OCI-M2 (cell line): ENCODE measurements around the gene PNMT.

Experiments
- DNase-seq: peaks from one replicate; lab custom pipeline; 2025; ENCODE audit not compliant: unreplicated experiment; lab: John Stamatoyannopoulos, UW

PNMT gene

GRCh38 chr17:39669897-39670735, 1.9 kb downstream of the PNMT start:
- DNase-seq, result no peak

DNA sequence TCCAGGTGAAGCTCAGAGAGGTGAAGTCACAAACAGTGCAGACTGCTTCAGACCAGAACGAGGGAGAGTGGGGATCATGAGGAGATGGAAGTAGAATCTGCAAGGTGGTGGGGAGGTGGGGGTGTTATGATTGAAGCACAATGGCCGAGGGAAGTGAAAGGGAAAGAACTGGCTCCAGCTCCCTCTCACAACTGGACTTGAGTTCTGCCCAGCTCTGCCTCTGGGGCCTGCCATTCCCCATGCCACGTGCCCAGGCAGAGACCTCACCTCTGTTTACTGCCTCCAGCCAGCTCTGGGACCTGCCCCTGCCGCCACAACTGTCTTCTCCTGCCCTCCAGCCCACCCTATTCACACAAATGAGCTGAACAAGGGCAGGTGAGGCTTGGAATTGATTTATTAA, 2.5 kb downstream of the PNMT start:
- DNase-seq, result no peak

DNA sequence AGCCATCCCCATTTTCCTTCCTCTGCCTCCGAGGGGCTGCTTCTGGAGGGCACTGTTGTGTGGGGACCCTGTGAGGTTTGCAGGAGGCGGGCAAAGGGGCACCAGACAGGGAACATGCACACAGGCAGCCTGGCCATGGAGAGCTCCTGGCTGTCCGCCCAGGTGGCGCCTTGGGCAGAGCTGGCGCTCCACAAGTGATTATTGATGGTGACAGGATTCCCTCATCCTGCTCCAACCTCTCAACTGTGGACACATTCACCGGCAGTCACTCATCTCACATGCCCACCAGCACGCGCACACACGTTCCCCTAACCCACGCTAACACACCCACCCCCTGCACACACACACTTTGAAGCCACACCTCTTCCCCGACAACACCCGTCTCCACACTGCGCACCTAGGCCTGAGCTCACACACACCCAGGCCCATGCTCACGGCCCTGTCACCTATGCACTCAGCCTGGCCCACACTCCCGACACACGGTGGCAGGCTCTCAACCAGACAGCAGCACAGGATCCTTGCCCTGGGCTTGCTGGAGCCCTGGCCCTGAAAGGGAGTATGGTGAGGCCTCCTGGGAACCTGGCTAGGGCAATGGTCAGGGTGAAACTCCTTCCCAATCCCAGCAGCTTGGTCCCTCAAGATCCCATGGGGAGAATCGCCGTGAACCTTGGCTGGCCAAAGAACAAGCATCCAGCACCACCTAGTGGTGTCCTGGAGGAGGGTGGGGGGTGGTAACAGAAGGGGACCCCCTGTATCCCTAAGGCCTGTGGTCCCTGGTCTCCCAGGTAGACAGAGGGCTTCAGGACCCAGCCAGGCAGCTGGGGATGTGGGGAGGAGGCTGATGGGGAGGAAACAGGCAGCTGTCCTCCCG, 3.6 kb downstream of the PNMT start:
- DNase-seq, result no peak

- no peak for DNase-seq
Observed at GRCh38 chr17:39672522-39673334, 4.5 kb downstream of the PNMT start.

DNA sequence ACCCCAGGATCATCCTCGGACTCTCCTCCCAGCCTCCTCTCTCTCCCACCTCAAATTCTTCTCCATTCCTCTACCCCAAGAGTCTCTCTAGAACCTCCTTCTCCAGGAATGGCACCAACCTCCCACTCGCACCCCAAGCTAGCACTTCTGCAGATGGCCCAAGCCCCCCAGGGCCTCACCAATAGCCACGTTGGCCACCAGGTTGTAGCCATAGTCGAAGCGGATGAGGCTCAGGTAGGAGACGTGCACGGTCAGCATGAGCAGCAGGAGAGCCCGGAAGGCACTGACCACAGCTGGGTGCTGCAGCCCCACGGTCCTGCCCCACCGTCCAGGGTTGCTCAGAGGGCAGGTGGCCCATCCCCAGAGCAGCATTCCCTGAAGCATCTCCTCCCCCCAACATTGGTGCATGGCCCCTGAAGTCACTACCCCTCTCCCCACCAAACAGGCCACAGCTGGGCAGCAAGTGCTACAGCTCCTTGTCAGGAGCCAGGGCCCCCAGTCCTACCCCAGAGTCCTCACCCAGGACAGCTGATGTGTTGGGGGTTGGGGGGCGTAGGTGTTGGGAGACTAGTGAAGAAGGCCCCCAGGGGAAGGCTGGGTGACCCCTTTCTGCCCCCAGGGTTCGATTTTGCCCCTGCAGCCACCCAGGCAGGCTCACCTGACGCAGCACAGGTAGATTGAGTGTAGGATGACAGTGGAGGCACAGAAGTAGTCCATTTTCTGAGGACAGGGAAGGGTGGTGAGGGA, 5.3 kb downstream of the PNMT start:
- DNase-seq, result no peak

DNA sequence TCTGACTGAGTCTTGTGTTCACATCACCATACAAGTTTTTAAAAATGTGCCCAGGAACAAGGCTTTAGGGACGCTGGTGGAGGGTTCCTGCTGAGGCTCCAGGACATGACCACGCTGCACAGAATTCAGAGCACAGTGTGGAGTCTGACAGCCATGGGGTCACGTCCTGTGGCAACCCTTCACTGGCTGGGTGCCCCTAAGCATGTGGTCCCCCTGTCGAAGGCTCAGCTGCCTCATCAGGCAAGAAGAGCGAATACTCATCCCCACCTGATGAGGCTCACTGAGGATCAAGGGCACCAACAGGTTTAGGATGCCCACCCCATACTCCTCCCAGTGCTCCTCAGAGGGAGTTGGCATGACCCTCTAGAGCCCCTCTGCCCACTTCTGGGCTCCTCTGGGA, 5.9 kb downstream of the PNMT start:
- DNase-seq, result no peak

DNA sequence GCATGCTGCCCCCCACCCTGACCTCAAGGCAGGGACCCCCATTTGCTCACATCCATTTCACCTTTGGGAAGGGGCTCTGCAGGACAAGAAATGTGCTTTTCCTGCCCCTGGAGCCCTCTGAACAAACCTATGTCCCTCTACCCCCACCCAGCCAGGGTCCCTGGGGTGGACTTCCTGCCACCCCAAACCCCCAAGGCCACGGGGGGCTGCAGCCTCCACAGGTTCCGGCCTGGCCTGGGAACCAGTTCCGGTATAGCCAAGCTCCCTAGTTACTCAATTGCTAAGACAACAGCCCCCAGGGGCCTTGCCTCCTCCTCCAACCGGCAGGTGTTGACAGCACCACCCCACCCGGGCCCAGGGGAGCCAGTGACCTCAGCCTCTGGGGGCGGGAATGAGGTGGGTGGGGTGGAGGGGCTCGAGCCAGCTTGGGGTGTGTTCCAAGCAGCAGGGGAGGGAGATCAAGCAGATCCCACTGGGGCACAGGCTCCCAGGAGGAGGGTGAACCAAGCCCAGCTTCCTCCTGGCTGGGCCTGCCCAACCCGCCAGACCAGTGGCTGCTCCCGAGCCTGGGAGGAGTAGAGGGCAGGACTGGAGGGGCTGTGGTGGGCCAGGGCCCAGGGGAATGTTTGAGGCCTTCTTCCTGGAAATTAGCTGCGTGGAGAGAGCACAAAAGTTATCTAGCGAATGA, 6.6 kb downstream of the PNMT start:
- DNase-seq, result no peak

DNA sequence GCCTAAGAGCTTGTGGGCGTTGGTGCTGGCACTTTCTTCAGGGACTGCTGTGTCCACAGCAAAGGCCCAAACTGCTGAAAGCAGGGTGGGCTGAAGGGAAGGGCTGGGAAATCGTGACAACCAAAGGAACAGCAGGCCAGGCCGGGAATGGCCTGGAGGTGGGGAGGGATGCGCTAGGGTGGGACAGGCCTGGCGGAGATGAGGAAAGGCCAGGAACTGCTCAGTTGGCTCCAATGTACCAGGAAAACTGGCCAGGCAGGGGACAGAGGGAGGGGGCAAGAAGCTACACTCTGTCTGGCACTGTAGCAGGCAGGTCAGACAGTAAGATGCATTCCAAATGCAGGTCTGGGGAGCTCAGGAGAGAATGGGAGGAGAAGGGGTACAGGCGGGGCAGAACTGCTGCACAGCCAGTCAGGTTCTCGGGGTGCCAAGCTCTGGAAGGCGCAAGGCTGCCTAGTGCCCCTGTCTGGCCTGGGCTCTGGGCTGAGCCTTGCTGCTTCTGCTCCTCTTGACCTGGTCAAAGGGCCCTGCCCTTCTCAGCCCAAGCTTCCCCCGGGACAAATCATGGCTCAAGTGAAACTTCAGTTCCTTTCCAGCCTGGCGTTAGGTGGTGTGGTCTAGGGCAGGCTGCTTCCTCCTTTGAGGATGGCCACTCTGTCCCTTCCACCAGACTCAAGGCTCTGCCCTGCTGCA, 7.3 kb downstream of the PNMT start:
- no peak for DNase-seq

DNA sequence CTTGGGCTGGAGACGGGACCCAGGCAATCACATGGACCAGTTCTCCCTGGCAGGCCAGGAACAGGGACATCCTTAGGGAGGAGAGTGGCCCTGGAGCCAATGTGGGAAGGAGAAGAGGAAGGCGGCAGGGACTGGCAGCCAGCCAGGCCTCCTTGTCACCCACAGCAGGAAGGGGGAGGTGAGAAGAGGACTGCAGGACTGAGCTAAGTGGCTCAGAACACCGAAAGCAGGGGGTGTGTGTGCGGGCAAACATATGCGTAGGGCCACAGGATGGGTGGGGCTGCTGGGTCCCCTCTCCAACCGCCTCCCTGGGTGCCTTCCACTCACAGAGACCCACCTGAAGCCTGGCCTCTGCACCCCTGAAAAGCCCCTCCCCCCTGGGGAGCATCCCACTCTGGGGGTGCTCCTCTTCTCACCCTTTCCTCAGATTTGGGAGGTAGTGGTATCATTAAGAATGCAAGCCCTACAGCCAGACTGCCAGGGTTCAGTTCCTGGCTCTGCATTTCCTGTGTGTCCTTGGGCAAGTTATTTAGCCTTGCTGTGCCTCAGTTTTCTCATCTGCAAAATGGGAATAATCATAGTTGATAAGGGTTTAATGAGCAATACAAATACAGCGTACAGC, 8.1 kb downstream of the PNMT start:
- DNase-seq, result no peak

GRCh38 chr17:39677072-39677471, 8.8 kb downstream of the PNMT start:
- DNase-seq, result no peak

DNA sequence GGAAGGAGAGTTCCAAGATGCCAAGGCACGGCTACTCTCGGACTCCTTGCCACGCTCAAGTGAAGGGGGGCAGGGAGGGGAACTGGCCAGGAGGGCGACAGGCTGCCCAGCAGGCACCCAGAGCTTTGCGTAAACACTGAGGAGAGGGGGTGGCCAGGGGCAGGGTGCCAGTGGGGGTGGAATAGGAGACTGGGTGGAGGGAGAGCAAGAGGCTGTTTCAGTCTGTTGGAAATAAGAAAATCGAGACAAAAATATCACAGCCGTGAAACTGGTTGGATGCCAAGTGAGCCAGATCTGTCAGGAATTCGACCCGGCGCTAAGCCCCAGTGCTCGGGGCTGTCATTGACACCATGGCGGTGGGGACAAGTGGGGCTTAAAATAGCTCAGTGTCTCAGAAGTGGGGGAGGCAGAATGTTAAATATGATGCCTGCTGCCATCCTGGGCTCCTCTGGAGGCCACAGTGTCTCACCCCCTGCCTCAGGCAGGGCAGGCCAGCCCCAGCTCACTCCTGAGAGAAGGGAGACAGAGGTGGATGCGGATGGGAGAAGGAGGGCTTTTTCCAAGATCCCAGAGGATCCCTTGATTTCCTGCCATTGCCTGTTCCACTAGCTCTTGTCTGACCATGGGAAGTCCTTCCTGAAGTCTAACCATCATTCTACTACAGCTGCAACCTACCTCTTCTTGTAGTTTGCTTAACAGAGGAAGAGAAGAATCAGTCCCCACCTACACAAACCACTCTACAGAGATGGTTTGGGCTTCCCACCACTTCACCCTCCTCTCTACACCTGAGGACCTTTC, 9.5 kb downstream of the PNMT start:
- no peak for DNase-seq

GRCh38 chr17:39678340-39679116, 10.3 kb downstream of the PNMT start:
- DNase-seq, result no peak

DNA sequence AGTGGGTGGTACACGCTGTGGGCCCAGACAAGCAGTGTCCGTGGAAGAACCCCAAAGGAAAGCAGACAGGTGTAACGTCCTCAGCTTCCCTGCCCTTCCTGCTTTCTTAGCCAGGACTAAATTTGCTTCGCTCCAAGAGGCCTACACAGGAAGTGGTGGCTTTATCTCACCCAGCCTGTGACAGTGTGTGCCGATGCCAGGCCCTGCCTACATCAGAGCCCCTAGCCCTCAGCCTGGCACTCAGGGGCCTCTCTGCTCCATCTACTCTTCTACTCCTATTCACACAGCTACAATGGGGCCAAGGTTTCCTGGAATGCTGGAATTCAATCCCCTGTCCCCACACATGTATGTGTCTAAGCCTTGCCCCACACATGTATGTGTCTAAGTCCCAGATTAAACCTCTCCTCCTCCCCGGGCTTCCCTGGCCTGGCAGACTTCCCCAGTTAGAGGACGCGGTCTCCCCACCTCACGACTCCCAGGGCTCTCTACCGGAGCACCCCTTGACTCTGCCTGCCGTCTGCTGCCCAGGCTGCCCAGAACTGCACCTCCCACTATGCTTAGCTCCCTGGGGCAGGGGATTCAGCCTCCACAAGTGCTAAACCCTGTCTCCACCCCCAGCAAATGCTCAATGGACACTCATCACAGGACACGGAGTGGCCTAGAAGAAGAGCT, 11.4 kb downstream of the PNMT start:
- no peak for DNase-seq

DNA sequence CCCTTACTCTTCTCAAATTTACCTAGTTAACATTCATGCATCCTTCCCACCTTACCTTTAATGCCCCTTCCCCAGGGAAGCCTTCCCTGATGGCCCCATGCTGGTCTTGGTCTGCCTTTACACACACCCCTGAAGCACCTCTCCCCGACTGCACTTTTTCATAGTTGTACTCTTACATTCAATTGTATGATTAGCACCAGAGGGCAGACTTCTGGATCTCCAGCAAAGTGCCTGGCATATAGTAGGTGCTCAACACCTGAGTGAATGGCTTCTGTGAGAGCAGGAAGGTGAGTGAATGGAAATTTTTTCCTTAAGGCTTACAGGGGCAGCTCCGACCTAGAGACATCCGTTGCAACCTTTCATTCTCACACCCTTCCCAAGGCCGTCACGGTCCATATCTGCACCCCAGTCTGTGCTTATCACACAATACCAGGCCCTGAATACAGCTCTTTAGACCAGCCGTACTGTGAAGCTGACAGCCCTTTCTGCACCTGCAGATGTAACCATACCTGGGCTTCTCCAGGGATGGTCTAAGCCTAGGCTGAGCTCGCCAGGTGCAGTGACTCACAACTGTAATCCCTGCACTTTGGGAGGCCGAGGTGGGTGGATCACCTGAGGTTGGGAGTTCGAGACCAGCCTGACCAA, 15.2 kb downstream of the PNMT start:
- no peak for DNase-seq

DNA sequence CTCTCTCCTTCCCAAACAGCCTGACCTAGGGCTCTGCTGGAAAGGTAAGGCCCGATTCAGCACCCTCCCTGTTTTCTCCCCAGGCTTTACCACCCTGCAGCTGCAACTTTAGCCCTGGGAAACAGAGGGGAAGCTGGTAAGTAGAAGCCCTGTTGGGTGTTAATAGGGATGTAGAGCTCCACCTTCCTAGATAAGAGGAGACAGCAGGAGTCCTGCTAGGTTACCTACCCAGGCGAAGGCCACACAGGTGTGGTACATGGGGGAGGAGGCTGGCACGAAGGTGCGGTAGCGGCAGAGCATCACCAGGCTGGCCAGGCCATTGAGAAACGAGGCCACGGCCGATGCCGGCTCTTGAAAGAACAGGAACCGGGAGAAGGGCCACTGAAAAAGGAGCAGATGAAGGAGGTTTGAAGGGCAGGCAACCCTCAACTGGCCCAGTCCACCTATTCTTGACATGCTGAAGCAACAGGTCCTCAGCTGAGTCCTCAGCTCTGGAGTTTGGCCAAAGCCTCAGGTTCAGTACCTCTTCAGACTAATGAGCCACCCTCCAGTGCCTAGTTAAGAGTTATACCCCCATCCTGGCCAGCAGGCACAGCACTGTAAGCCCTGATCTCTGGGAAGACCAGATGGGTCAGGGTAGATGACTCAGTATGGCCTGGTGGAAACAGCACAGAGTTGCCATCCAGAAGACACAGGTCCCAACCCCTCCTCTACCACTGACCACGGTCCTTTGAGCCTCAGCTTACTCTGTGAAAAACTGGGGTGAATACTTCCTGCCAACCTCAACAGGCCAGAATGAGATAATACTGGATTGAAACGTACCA, 16.3 kb downstream of the PNMT start:
- no peak for DNase-seq
